ENCODE measurements around the gene GOLGA6L25.
"Not testable (repeated sequence)": the region's sequence is repeated elsewhere in the genome, so short reads cannot be mapped to it uniquely, and the experiment has no call there.

GOLGA6L25 gene, protein sequence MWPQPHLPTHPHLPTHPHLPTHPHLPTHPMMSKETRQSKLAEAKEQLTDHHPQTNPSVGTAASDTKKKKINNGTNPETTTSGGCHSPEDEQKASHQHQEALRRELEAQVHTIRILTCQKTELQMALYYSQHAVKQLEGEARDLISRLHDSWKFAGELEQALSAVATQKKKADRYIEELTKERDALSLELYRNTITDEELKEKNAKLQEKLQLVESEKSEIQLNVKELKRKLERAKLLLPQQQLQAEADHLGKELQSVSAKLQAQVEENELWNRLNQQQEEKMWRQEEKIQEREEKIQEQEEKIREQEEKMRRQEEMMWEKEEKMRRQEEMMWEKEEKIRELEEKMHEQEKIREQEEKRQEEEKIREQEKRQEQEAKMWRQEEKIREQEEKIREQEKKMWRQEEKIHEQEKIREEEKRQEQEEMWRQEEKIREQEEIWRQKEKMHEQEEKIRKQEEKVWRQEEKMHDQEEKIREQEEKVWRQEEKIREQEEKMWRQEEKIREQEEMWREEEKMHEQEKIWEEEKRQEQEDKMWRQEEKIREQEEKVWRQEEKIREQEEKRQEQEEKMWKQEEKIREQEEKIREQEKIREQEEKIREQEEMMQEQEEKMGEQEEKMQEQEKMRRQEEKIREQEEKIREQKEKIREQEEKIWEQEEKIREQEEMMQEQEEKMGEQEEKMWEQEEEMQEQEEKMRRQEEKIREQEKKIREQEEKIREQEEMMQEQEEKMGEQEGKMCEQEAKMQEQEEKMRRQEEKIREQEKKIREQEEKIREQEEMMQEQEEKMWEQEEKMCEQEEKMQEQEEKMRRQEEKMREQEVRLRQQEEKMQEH

DNA sequence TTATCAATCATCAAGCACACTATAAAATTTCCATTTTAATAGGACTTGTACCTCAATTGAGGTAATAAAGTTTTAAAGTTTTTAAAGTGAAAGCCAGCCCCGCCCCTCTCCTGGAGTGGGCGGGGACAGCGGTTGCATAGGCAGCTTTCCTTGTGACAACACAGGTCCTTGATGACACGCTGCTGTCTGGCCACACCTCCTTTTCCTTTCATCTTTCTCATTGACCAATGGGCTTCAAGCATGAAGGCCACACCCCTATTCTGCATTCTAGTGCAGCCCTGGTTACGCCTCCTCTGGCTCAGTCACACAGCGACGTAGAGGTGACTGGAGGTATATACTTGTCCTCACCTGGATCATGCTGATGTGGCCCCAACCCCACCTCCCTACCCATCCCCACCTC lies at the start of gene GOLGA6L25:
Gene GOLGA6L25, plus strand, starts transcription at position 301 of the 400 bp plus-strand sequence. Its CDS starts 61 bp downstream, at position 362.
- not testable (repeated sequence) for DNase-seq (ENCODE audit: low read depth in 2 of 2)

DNA sequence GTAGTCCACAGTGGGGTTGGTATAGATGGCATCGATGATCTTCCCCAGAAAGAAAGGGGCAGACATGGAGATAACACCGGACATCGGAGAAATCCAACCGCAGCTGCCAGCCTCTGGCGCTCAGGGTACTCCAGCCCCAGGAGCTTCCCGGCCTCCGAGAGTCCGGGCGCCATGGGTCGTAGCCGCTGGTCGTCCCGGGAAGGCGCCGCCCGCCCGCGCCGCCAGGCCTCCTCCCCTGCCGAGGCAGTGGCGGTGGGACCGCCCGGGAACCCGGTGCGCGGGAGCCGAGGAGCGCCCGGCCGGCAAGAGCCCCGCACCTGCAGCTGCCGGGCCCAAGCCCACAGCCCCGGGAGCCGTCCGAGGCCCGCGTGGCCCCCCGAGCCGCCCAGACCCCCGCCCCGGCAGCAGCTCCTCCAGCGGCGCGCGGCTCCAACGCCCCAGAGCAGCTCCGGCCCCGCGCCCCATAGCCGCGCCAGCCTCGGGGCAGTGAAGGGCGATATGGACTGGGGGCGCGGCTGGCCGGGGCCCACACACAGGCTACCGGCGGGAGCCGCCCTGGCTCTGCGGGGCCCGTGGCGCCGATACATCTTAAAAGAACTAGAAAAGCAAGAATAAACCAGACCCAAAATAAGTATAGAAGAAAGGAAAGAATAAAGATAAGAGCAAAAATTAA lies 45.0 kb upstream of the GOLGA6L25 start:
- DNase-seq (ENCODE audit: low read depth in 2 of 2): not testable (repeated sequence)

DNA sequence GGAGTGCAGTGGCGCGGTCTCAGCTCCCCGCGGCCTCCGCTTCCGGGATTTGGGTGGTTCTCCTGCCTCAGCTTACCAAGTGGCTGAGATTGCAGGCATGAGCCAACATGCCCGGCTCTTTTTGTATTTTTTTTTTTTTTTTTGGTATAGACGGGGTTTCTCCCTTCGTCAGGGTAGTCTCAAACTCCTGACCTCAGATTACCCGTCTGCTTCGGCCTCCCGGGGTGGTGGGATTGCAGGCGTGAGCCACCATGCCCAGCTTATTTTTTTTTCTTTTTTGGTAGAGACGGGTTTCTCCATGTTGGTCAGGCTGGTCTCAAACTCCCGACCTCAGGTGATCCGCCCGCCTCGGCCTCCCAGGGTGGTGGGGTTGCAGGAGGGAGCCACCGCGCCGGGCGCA lies 39.2 kb upstream of the GOLGA6L25 start:
- not testable (repeated sequence) for DNase-seq (ENCODE audit: low read depth in 2 of 2)

DNA sequence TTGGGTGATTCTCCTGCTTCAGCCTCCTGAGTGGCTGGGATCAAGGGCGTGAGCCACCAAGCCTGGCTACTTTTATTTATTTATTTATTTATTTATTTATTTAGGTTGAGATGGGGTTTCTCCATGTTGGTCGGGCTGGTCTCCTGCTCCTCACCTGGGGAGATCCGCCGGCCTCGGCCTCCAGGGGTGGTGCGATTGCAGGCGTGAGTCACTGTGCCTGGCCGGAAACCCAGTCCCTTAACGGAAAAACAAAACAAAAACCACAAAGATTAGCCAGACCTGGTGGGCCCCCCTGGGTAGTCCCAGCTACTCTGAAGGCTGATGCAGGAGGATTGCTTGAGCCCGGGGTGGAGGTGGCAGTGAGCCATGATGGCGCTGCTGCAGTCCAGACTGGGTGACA lies 38.2 kb upstream of the GOLGA6L25 start:
- DNase-seq (ENCODE audit: low read depth in 2 of 2): not testable (repeated sequence)

DNA sequence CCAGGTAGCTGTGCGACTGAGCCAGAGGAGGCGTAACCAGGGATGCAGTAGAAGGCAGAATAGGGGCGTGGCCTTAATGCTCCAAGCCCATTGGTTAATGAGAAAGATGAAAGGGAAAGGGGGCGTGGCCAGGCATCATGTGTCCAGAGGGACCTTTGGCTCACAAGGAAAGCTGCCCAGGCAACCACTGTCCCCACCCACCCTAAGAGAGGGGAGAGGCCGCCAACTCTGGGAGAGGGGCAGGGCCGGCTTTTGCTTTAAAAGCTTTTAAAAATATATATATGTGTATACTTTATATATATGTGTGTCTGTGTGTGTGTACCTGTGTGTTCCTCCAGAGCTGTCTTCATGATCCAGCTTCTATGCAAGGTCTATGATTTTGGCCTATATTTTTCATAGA lies 20.4 kb upstream of the GOLGA6L25 start, which contains the start of gene GOLGA8G:
Gene GOLGA8G, minus strand, starts transcription at position 18 of the 400 bp plus-strand sequence. CDS start 62 bp downstream, outside the sequence.
- DNase-seq (ENCODE audit: low read depth in 2 of 2): not testable (repeated sequence)

DNA sequence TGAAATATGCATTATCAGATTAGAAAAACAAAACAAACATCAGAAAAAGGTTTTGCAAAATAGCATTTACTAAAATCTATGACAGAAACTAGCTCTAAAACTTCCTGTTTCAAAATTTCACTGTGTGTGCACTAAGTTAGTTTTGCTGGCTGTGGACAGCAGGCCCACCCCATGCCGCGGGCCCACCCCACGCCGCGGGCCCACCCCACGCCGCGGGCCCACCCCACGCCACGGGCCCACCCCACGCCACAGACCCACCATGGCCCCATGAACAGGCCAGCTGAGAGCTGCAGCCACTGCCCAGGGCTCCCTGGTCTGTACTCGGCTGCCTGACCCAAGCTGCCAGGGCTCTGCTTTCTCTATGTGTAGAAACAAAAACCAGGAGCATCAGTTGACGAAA lies 20.0 kb downstream of the GOLGA6L25 start:
- DNase-seq (ENCODE audit: low read depth in 2 of 2): not testable (repeated sequence)

DNA sequence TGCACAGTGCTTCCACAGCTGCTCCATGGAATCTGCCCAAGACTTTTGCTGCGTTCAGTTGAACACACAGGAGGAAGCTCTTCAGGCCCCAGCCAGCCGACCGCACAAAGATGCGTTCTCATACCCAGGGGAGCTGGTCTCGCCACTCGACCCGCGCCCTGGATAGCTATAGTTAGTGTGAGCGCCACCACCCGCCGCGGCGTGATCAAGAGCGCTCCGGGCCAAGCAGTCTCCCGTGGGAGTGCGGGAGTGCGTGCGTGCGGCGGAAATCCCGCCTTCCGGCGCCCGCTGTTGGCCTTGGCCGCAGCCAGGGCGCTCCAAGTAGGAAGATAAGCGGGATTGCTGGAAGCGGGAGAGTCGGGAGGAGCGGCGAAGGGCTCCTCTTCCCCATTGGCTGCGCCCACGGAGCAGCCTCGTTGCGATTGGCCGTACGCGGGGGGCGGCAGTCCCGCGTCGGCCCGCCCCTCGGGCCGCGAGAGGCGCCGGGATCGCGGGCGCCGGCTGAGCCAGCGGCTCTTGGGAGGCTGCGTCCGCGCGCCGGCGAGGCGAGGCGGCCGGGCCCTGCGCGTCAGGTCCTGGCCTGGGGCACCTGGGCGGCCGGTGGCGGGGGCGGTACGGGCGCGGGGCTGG lies 35.7 kb downstream of the GOLGA6L25 start:
- DNase-seq (ENCODE audit: low read depth in 2 of 2): not testable (repeated sequence)

DNA sequence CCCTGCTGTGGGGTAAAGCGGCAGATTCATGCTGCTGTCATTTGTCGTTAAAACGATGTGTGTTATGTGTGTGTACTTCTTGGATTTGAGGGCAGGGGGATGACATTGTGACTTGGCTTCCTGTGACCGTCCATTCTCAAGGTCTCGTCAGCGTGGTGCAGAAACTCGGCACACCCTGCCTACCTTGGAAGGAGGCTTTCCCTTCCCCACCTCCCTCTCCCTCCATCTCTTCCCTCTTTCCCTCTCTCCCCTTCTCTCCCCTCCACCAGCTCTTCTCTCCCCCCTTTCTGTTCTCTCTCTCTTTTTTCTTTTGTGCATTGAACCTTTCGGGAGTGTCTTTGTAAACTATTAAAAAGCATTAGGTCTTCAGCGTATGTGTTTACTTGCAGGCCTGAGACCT lies 36.4 kb downstream of the GOLGA6L25 start:
- DNase-seq (ENCODE audit: low read depth in 2 of 2): not testable (repeated sequence)

DNA sequence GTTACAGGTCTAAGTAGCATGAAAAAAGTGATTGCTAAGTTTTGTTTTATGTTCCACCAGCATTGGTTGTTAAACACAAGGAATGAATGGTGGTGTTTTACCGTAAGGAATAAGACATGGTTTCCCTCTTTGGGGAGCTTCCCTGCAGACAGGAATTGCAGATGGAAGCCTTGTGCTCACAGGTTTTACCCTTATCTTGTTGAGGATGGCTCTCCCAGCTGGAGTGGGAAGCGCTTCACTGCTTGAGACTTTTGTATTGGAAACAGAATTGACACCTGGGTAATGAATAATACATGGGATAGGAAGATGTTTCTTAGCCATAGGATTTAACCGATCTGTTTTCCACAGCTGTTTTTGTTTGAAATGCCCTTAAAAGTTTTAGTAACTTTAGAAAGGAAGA lies 39.0 kb downstream of the GOLGA6L25 start:
- not testable (repeated sequence) for DNase-seq (ENCODE audit: low read depth in 2 of 2)

DNA sequence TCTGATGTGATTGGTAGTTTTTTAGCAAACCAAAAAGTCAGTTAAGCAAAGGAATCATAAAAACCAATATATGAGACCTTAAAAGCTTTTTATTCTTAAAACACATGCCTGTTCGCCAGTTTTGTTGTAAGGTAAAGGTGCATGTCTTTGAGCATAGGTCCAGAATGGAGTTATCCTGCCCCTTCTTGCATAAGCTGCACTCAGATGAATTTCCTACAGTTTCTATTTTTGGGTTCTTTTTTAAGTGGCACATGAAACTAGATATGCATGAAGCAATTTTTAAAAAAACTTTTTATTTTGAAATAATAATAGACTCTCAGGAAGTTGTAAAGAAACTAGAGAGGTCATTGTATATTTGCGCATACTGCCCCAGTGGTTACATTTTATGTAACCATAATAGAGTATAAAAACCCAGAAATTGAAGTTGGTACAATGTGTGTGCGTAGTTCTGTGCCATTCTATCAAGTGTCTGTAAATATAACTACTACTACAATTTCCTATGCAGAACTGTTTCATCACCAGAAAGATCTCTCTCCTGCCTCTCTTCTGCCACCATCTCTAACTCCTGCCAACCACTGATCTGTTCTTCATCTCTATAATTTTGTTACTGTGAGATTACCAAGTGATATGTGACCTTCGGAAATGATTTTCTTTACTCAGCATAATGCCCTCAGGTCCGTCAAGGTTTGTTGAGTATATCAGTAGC lies 40.2 kb downstream of the GOLGA6L25 start:
- not testable (repeated sequence) for DNase-seq (ENCODE audit: low read depth in 2 of 2)

DNA sequence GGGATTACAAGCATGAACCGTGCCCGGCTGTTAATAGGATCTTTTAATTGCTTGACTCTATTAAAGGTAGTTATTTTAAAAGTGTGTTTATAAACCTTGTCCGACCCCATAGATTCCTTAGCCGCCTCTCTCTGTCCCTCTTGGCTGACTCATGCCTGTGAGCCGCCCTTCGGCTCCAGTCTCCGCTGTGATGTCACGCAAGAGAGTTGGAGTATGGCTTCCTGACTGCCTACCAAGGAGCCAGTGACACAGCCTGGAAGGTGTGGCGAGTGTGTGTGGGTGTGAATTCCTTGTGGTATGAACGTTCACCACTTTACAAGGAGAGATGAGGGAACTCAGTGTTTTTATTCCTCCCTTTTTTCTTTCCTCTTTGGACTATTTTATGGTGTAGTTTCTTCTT lies 44.1 kb downstream of the GOLGA6L25 start:
- DNase-seq (ENCODE audit: low read depth in 2 of 2): not testable (repeated sequence)

DNA sequence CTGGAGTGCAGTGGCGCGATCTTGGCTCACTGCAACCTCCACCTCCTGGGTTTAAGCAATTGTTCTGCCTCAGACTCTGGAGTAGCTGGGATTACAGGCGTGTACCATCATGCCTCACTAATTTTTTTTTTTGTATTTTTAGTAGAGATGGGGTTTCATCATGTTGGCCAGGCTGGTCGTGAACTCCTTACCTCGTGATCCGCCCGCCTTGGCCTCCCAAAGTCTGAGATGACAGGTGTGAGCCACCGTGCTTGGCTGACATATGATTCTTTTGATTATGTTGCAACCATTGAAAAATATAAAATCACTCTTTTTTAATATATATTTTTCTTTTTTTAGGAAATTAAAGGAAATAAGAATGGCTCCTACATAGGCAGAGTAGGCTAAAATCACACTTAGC lies 44.8 kb downstream of the GOLGA6L25 start:
- not testable (repeated sequence) for DNase-seq (ENCODE audit: low read depth in 2 of 2)

DNA sequence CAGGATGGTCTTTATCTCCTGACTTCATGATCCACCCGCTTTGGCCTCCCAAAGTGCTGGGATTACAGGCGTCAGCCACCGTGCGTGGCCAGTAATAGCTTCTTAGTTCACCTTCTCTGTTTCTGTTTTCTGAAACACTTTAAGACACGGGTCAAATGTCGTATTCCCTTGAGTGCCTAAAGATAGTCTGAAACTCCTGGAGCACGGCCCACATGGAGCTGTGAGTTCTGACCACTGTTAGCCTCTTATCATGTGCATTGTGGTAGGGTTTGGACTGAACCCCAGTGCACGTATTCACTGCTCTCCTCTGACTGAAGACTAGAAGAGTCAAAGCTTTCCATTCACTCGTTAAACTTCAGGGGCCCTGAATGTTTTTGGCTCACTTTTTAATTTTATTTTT lies 48.8 kb downstream of the GOLGA6L25 start:
- DNase-seq (ENCODE audit: low read depth in 2 of 2): not testable (repeated sequence)
